Stimulated activated CD4-positive, alpha-beta T cell treated with anti-CD3 and anti-CD28 coated beads, Interleukin-4, amount 100 ng/mL, for 4 hours (primary cell): ENCODE measurements around the gene SERPINB4.

Experiments
- DNase-seq, 2 experiments: peaks; one replicate each; pipeline ENCODE4 v3.0.0-alpha.2; 2020

The SERPINB4 gene

GRCh38 chr18:63626431-63626830, 17.6 kb downstream of the SERPINB4 start:
- DNase-seq: no peak

- DNase-seq: no peak
Observed at GRCh38 chr18:63624863-63625262, 19.2 kb downstream of the SERPINB4 start.

GRCh38 chr18:63619661-63620060, 24.4 kb downstream of the SERPINB4 start:
- DNase-seq: no peak

- no peak for DNase-seq
Observed at GRCh38 chr18:63617915-63618234, 26.2 kb downstream of the SERPINB4 start.

- no peak for DNase-seq
Observed at GRCh38 chr18:63617049-63617914, 26.8 kb downstream of the SERPINB4 start.

GRCh38 chr18:63613420-63613819, 30.6 kb downstream of the SERPINB4 start:
- no peak for DNase-seq

- no peak for DNase-seq
Observed at GRCh38 chr18:63606526-63606925, 37.5 kb downstream of the SERPINB4 start.

GRCh38 chr18:63604791-63605567, 39.1 kb downstream of the SERPINB4 start:
- no peak for DNase-seq

- DNase-seq: no peak
Observed at GRCh38 chr18:63603772-63604171, 40.3 kb downstream of the SERPINB4 start.

- DNase-seq: no peak
Observed at GRCh38 chr18:63603355-63603754, 40.7 kb downstream of the SERPINB4 start.

- DNase-seq: no peak
Observed at GRCh38 chr18:63596964-63597363, 47.1 kb downstream of the SERPINB4 start.

GRCh38 chr18:63592471-63592870, 51.6 kb downstream of the SERPINB4 start:
- DNase-seq: no peak

GRCh38 chr18:63591725-63592124, 52.3 kb downstream of the SERPINB4 start:
- DNase-seq: no peak

- DNase-seq: no peak
Observed at GRCh38 chr18:63590966-63591695, 52.9 kb downstream of the SERPINB4 start.

GRCh38 chr18:63590373-63590772, 53.7 kb downstream of the SERPINB4 start:
- no peak for DNase-seq

GRCh38 chr18:63588909-63589308, 55.1 kb downstream of the SERPINB4 start:
- no peak for DNase-seq
